OCI-LY1 (cell line): Measurements from ENCODE around the gene STXBP2.

Experiments used
- CTCF ChIP-seq: fragments of 200-600 bp; sonication (generic), shearing (Covaris generic); IDR thresholded peaks from 2 replicates; pipeline ENCODE4 v1.5.1; 2017; ENCODE audit warnings: mild to moderate bottlenecking, antibody characterized with exemption, low read length, moderate library complexity, mixed read lengths
- EZH2 ChIP-seq: fragments of 200-600 bp; sonication (generic), shearing (Covaris generic); IDR thresholded peaks from 2 replicates; pipeline ENCODE4 v1.8.0; 2017; ENCODE audit warnings: borderline replicate concordance, mixed run types, mild to moderate bottlenecking, antibody characterized with exemption, low read length, moderate library complexity, mixed read lengths

GRCh38 chr19:7625763-7626372, 11.0 kb upstream of the STXBP2 start:
- no peak for TF ChIP-seq CTCF
- TF ChIP-seq EZH2, result no peak
